Thymus (tissue), 11 donors: ENCODE measurements around the gene ST3GAL4. TPM values are rescaled to one million over a fixed set of nuclear protein-coding genes. Genes with fewer than 3 reads are reported as not detected.

Experiments
- DNase-seq, 9 donors: peaks; one replicate each; pipeline ENCODE4 v3.0.0-alpha.2; 2013; ENCODE audit warnings: low spot score in 9 of 9, low read depth in 6 of 9, missing footprints in 1 of 9
- H3K27ac ChIP-seq, 2 donors: one replicate each; pipeline ENCODE4 v1.5.1; 2013; ENCODE audit warnings: control low read depth in 1 of 2, low read depth in 1 of 2, low read length in 1 of 2, mild to moderate bottlenecking in 1 of 2, moderate library complexity in 1 of 2
- H3K27me3 ChIP-seq, 2 donors: one replicate each; pipeline ENCODE4 v1.5.1; 2013; ENCODE audit warnings: low read length in 1 of 2; ENCODE audit not compliant: control insufficient read depth in 2 of 2, insufficient read depth in 1 of 2
- H3K36me3 ChIP-seq, 2 donors: one replicate each; pipeline ENCODE4 v1.5.1; 2013; ENCODE audit warnings: low read length in 1 of 2, mild to moderate bottlenecking in 1 of 2, moderate library complexity in 1 of 2; ENCODE audit not compliant: control insufficient read depth in 2 of 2, insufficient read depth in 2 of 2
- H3K4me1 ChIP-seq, 2 donors: one replicate each; pipeline ENCODE4 v1.5.1; 2013; ENCODE audit warnings: low read length in 2 of 2; ENCODE audit not compliant: control insufficient read depth in 2 of 2, insufficient read depth in 2 of 2
- H3K4me3 ChIP-seq, 2 donors: one replicate each; pipeline ENCODE4 v1.5.1; 2013; ENCODE audit warnings: low read length in 2 of 2, control low read depth in 1 of 2, mild to moderate bottlenecking in 1 of 2
- H3K9me3 ChIP-seq, 2 donors: one replicate each; pipeline ENCODE4 v1.5.1; 2013; ENCODE audit warnings: low read length in 1 of 2, mild to moderate bottlenecking in 1 of 2; ENCODE audit not compliant: control insufficient read depth in 2 of 2, insufficient read depth in 1 of 2
- WGBS: extraction: QIAGEN DNeasy Blood & Tissue Kit; methylation state at CpG from one replicate; pipeline ENCODE4 v1.1.7; 2013; 5-methylcytosine and 5-hydroxymethylcytosine counted together
- polyA plus RNA-seq: library from polyadenylated mRNA; stranded (reverse); fragments of 200-250 nt; gene quantifications from one replicate; pipeline ENCODE4 v1.2.3, GENCODE V29; 2013
- total RNA-seq: library from RNA; stranded (reverse); fragments of 120-200 nt; gene quantifications from one replicate; pipeline ENCODE4 v1.2.4, GENCODE V29; 2013
- donor health status: healthy.

The ST3GAL4 gene
- total and polyA plus RNA-seq, 2 donors: 5.9 to 6.1 TPM

DNA sequence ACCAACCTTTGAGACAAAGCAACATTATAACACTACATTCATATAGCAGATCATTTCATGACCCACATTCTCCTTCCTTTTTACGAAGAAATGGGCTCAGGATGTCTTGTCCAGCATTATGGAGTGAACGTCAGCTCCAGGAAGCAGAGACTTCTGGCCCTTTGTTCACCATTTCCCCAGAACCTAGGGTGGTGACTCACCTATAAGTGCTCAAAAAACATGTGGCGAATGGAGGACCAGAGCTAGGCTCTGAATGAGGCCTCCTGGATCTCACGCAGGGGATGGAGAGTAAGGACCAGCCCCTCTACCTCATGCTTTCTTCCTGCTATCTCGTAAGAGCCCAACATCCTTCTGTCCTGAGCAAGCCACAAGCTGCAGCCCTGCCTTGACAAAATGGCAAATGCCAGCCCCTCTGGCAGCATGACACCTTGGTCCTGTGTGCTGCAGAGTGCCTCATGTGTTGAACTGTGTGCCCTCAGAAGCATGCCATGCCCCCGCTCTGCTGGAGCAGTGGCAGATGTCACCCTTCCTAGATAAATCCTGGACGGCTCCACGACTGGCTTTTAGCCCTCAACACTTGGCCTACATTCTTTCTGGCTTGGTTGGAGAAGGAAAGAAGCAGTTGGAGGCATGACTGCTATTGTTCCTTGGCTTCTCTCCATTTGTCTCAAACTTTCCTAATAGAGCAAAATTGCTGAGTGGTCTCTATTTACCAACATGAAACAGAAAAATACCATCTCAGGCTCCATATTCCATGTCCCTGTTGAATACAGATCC is 6.5 kb upstream of the ST3GAL4 start:
- Histone ChIP-seq H3K36me3 (peaks cover 16 to 30% of the 10 kb centered on the region in 2 donors), H3K4me3 (no peak overlapping the region), H3K27ac (no peak overlapping the region), H3K4me1 (peaks cover 0 to 43% of the 10 kb centered on the region in 2 donors), H3K27me3 (no peaks in the 10 kb centered on the region), H3K9me3 (no peaks in the 10 kb centered on the region)
- DNase-seq: no peak
- WGBS: 93% methylated on average over 8 of the region's 8 CpGs

DNA sequence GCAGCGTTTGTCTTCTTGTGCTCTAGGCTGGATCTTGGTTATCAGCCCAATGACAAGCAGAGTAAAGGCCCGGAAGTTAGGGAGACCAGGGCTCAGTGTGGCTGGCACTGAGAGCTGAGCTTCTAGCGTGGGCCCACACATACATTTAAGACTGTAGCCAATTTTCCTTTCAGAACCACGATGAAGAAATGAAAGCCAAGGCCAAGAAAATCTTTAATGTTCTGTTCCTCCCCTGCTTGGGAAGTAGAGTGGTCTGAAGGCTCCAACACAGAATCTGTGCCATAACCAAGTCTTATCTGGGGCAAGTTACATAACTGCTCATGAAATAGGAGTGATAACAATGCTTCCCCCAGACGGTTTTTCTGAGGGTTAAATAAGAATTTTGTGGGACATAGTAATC is 4.7 kb upstream of the ST3GAL4 start:
- DNase-seq: no peak
- WGBS: 95% methylated on average over 5 of the region's 5 CpGs
- H3K27ac ChIP-seq: no peak overlapping the region
- H3K4me3 ChIP-seq: no peak overlapping the region
- H3K4me1 ChIP-seq: peaks cover 5 to 44% of the 10 kb centered on the region in 2 donors
- H3K36me3 ChIP-seq: peaks cover 3 to 14% of the 10 kb centered on the region in 2 donors
- no peaks in the 10 kb centered on the region for H3K9me3 ChIP-seq
- H3K27me3 ChIP-seq: no peaks in the 10 kb centered on the region

DNA sequence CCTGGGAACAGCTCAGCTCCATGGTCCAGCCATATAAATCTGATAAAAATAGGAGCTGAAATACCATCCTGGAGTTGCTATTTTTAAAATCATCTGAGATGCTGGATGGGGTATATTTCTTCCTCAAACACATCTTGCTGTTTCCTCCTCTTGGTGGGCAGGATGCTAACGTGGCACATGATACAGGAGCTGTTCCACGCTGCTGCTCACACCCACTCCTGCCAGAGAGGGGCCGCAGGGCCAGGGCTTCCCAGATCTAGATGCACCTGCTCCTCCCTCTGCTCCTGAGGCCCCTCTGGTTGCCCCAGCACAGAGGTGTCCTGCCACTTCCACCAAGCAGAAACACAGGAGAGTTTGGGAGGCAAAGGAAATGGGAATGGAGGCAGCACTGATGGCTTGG is 3.3 kb upstream of the ST3GAL4 start:
- H3K4me3 ChIP-seq: no peak overlapping the region
- H3K9me3 ChIP-seq: no peaks in the 10 kb centered on the region
- WGBS: 40% methylated on average over 3 of the region's 3 CpGs
- peaks cover 9 to 47% of the 10 kb centered on the region in 2 donors for H3K4me1 ChIP-seq
- no peak overlapping the region for H3K27ac ChIP-seq
- no peak for DNase-seq
- H3K27me3 ChIP-seq: peaks cover 0 to 2% of the 10 kb centered on the region in 2 donors
- H3K36me3 ChIP-seq: peaks cover 0 to 6% of the 10 kb centered on the region in 2 donors

GRCh38 chr11:126352934-126353801 is 2.3 kb upstream of the ST3GAL4 start:
- H3K36me3 ChIP-seq: peaks cover 0 to 6% of the 10 kb centered on the region in 2 donors
- peak overlapping the region in 1 of 2 donors; percentile 53 for H3K27ac ChIP-seq
- H3K27me3 ChIP-seq: peaks cover 0 to 2% of the 10 kb centered on the region in 2 donors
- WGBS: 55% methylated on average over 4 of the region's 4 CpGs
- no peaks in the 10 kb centered on the region for H3K9me3 ChIP-seq
- H3K4me1 ChIP-seq: peaks cover 9 to 44% of the 10 kb centered on the region in 2 donors
- peak in 1 of 9 donors; percentile 51 for DNase-seq
- no peak overlapping the region for H3K4me3 ChIP-seq

DNA sequence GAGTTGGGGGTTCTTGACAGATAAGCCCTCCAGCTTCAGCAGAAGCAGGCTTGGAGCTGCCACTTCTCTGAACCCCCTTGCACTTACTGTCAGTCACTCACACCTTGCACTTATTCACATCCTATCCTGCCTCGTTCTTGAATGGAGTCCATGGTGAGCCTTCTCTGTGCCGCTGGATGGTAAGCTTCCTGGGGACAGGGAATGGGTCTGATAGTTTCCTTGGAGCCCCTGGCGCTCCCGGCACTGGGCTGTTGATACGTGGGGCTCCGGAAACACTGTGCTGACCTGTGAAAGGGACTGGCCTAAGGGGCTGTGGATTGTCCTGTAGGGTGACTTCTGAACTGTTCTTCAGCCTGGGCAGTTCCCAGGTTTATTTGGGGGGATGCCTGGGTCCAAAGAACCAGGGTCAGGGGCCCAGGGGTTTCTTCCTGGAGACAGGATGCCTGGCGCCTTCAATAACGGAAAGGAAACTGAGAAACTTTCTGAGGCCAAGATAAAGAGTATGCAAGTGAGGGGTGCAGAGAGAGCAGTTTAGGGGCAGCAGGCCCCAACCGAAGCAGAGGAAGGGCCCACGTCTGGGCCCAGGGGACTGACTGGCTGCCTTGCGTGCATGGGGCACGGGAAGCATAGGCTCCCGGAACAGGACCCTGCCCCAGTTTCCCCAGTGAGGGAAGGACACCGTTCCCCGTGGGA is 709 bp upstream of the ST3GAL4 start:
- H3K36me3 ChIP-seq: peaks cover 0 to 6% of the 10 kb centered on the region in 2 donors
- 25% methylated on average over 15 of the region's 15 CpGs for WGBS
- H3K27ac ChIP-seq: peak overlapping the region; percentile 34 to 48
- no peaks in the 10 kb centered on the region for H3K9me3 ChIP-seq
- peak overlapping the region; percentile 83 to 87 for H3K4me3 ChIP-seq
- DNase-seq: peak in 1 of 9 donors; percentile 50
- H3K27me3 ChIP-seq: peaks cover 0 to 2% of the 10 kb centered on the region in 2 donors
- peaks cover 9 to 44% of the 10 kb centered on the region in 2 donors for H3K4me1 ChIP-seq

- Histone ChIP-seq H3K9me3 (no peaks in the 10 kb centered on the region), H3K4me3 (peak overlapping the region; percentile 46 to 87), H3K4me1 (peaks cover 9 to 44% of the 10 kb centered on the region in 2 donors), H3K27me3 (peaks cover 0 to 2% of the 10 kb centered on the region in 2 donors), H3K27ac (peak overlapping the region in 1 of 2 donors; percentile 0), H3K36me3 (no peaks in the 10 kb centered on the region)
- 9% methylated on average over 46 of the region's 46 CpGs for WGBS
- DNase-seq: peak in 1 of 9 donors; percentile 34
Observed at GRCh38 chr11:126355926-126356897, 726 bp downstream of the ST3GAL4 start.

- no peak for DNase-seq
- H3K4me3 ChIP-seq: no peak overlapping the region
- H3K4me1 ChIP-seq: peaks cover 9 to 40% of the 10 kb centered on the region in 2 donors
- no peaks in the 10 kb centered on the region for H3K9me3 ChIP-seq
- WGBS: 97% methylated on average over 17 of the region's 17 CpGs
- no peaks in the 10 kb centered on the region for H3K36me3 ChIP-seq
- H3K27me3 ChIP-seq: peaks cover 0 to 2% of the 10 kb centered on the region in 2 donors
- H3K27ac ChIP-seq: peak overlapping the region in 1 of 2 donors; percentile 43
Observed at GRCh38 chr11:126357055-126357962, 1.8 kb downstream of the ST3GAL4 start.
